NOMO-1 (cell line): Measurements from ENCODE around the gene GAS2L2.
A peak's percentile ranks its signal among the peaks of the same experiment; 100 is the strongest.

ENCODE experiments used
- DNase-seq, 2 experiments: peaks; one replicate each; lab custom pipeline; 2025; ENCODE audit not compliant: unreplicated experiment in 2 of 2; lab: John Stamatoyannopoulos, UW

GAS2L2 gene

GRCh38 chr17:35752945-35753764, at the start of gene GAS2L2:
GAS2L2 (minus strand) TSS chr17:35753239; CDS start chr17:35752850, 389 bp downstream.
- DNase-seq = no peak

GRCh38 chr17:35801583-35802224, 48.7 kb upstream of the GAS2L2 start:
- DNase-seq = no peak

- DNase-seq = no peak
These were observed 46.9 kb upstream of the GAS2L2 start for GRCh38 chr17:35799942-35800341.

GRCh38 chr17:35797918-35798317, 44.9 kb upstream of the GAS2L2 start:
- DNase-seq = no peak

GRCh38 chr17:35797370-35797769, 44.3 kb upstream of the GAS2L2 start:
- no peak for DNase-seq

GRCh38 chr17:35796942-35797341, 43.9 kb upstream of the GAS2L2 start:
- DNase-seq = no peak

GRCh38 chr17:35795871-35796265, 42.8 kb upstream of the GAS2L2 start:
- DNase-seq = no peak

- peak; percentile 5 to 9 for DNase-seq
These were observed 42.2 kb upstream of the GAS2L2 start, which contains the start of gene MMP28 for GRCh38 chr17:35795007-35795870. MMP28 (minus strand) TSS chr17:35795641; CDS start chr17:35795377, 264 bp downstream.

- DNase-seq = no peak
These were observed 40.2 kb upstream of the GAS2L2 start for GRCh38 chr17:35793257-35793656.

- DNase-seq = no peak
These were observed 38.8 kb upstream of the GAS2L2 start for GRCh38 chr17:35791681-35792350.

- no peak for DNase-seq
These were observed 37.8 kb upstream of the GAS2L2 start for GRCh38 chr17:35790841-35791240.

GRCh38 chr17:35788477-35789368, 35.7 kb upstream of the GAS2L2 start:
- no peak for DNase-seq

GRCh38 chr17:35786941-35787432, 33.9 kb upstream of the GAS2L2 start:
- DNase-seq = no peak

- no peak for DNase-seq
These were observed 31.9 kb upstream of the GAS2L2 start for GRCh38 chr17:35784895-35785294.

GRCh38 chr17:35780950-35781349, 27.9 kb upstream of the GAS2L2 start:
- no peak for DNase-seq

GRCh38 chr17:35778641-35779196, 25.7 kb upstream of the GAS2L2 start:
- DNase-seq = no peak

GRCh38 chr17:35775583-35775982, 22.5 kb upstream of the GAS2L2 start:
- no peak for DNase-seq

GRCh38 chr17:35775039-35775438, 22.0 kb upstream of the GAS2L2 start:
- DNase-seq = no peak

- DNase-seq = no peak
These were observed 21.5 kb upstream of the GAS2L2 start for GRCh38 chr17:35774499-35774898.
